Keratinocyte (primary cell): ENCODE data around the gene CYP4B1. TPM values are rescaled to one million over a fixed set of nuclear protein-coding genes. Genes with fewer than 3 reads are reported as not detected.
A peak's percentile ranks its signal among the peaks of the same experiment; 100 is the strongest.

Experiments used
- DNase-seq: peaks from one replicate; pipeline ENCODE4 v3.0.0-alpha.2; 2011; ENCODE audit warnings: low read depth, missing footprints, low spot score
- FAIRE-seq: peaks from 2 replicates; lab custom pipeline; 2011; peaks lifted over from hg19 to GRCh38; lab: Jason Lieb, UNC
- H2AFZ ChIP-seq: 2 replicates; pipeline ENCODE4 v1.6.0; 2012; ENCODE audit warnings: low read length, control low read depth, inconsistent platforms; ENCODE audit not compliant: control insufficient read depth
- H3K27ac ChIP-seq: 2 replicates; pipeline ENCODE4 v1.5.1; 2011; ENCODE audit warnings: low read length; ENCODE audit not compliant: control insufficient read depth, insufficient read depth
- H3K27me3 ChIP-seq: 3 replicates; pipeline ENCODE4 v1.6.0; 2011; ENCODE audit warnings: low read length; ENCODE audit not compliant: control insufficient read depth, insufficient read depth; ENCODE audit errors: extremely low read depth
- H3K36me3 ChIP-seq, 2 experiments: 2 replicates in 1 of 2; 3 replicates in 1 of 2; pipeline ENCODE4 v1.5.1; 2011; ENCODE audit warnings: low read length in 2 of 2, mild to moderate bottlenecking in 1 of 2; ENCODE audit not compliant: control insufficient read depth in 2 of 2, insufficient read depth in 2 of 2; ENCODE audit errors: extremely low read depth in 1 of 2
- H3K4me1 ChIP-seq: 3 replicates; pipeline ENCODE4 v1.5.1; 2011; ENCODE audit warnings: low read length; ENCODE audit not compliant: control insufficient read depth, insufficient read depth; ENCODE audit errors: extremely low read depth
- H3K4me2 ChIP-seq: 3 replicates; pipeline ENCODE4 v1.6.0; 2011; ENCODE audit warnings: low read depth, low read length; ENCODE audit not compliant: control insufficient read depth, insufficient read depth; ENCODE audit errors: extremely low read depth
- H3K4me3 ChIP-seq, 3 experiments: fragments of 200-600 bp in 1 of 3; sonication (generic) in 1 of 3; 2 replicates in 2 of 3; 3 replicates in 1 of 3; pipeline ENCODE4 v1.5.1; 2011 to 2016; ENCODE audit warnings: low read length in 3 of 3, mild to moderate bottlenecking in 3 of 3, control low read depth in 2 of 3, inconsistent platforms in 1 of 3, low read depth in 1 of 3, mixed read lengths in 1 of 3, mixed run types in 1 of 3, moderate library complexity in 1 of 3; ENCODE audit not compliant: control insufficient read depth in 2 of 3, insufficient read depth in 2 of 3; ENCODE audit errors: extremely low read depth in 1 of 3
- H3K79me2 ChIP-seq: 2 replicates; pipeline ENCODE4 v1.6.0; 2012; ENCODE audit warnings: low read length; ENCODE audit not compliant: control insufficient read depth, insufficient read depth
- H3K9ac ChIP-seq: 3 replicates; pipeline ENCODE4 v1.6.0; 2011; ENCODE audit warnings: low read length; ENCODE audit not compliant: control insufficient read depth, insufficient read depth; ENCODE audit errors: extremely low read depth
- H3K9me1 ChIP-seq: 3 replicates; pipeline ENCODE4 v1.6.0; 2011; ENCODE audit warnings: low read length; ENCODE audit not compliant: control insufficient read depth, insufficient read depth; ENCODE audit errors: extremely low read depth
- H3K9me3 ChIP-seq: 2 replicates; pipeline ENCODE4 v1.5.1; 2012; ENCODE audit warnings: low read depth, low read length; ENCODE audit not compliant: control insufficient read depth
- H4K20me1 ChIP-seq: 3 replicates; pipeline ENCODE4 v1.6.0; 2011; ENCODE audit warnings: low read length; ENCODE audit not compliant: control insufficient read depth, insufficient read depth; ENCODE audit errors: extremely low read depth
- CTCF ChIP-seq, 3 experiments: IDR thresholded peaks in 1 of 3; conservative IDR thresholded peaks in 1 of 3; optimal IDR thresholded peaks in 1 of 3; 2 replicates in 2 of 3; 3 replicates in 1 of 3; pipeline versions ENCODE3 to v1.5.1; 2011; ENCODE audit warnings: low read length in 3 of 3, mild to moderate bottlenecking in 3 of 3, moderate library complexity in 2 of 3, control low read depth in 1 of 3, inconsistent platforms in 1 of 3; ENCODE audit not compliant: insufficient read depth in 2 of 3; ENCODE audit errors: extremely low read depth in 1 of 3
- EZH2 ChIP-seq: IDR thresholded peaks from one replicate; pipeline ENCODE4 v1.6.1; 2012; ENCODE audit warnings: inconsistent platforms, mild to moderate bottlenecking, low read length, moderate library complexity
- dilution Hi-C: fragments of 300-500 bp; cut with MboI; formaldehyde crosslinking; loops from one replicate; pipeline ENCODE4 v1.7.0; 2020; ENCODE audit warnings: low sequenced_read_pairs; ENCODE audit not compliant: extremely low pct_ligation_motif_present
- polyA minus RNA-seq, 3 experiments: library from RNA; depleted of rRNA, polyadenylated mRNA; stranded (reverse); fragments of >200 nt; gene quantifications; 1 replicate in 1 of 3; 2 replicates in 1 of 3; 3 replicates in 1 of 3; pipeline ENCODE4 v1.2.3, GENCODE V29; 2011
- polyA plus RNA-seq, 5 experiments: library from polyadenylated mRNA; depleted of rRNA in 3 of 5; stranded (reverse) in 3 of 5; stranded (forward) in 1 of 5; unstranded in 1 of 5; fragments of >200 nt; gene quantifications; 1 replicate in 1 of 5; 2 replicates in 3 of 5; 3 replicates in 1 of 5; pipeline versions ENCODE4 v1.2.1 to v1.2.3, GENCODE V29; 2011 to 2012; ENCODE audit warnings: missing spikeins in 2 of 5, low read depth in 1 of 5, low replicate concordance in 1 of 5

CYP4B1 gene
- polyA plus RNA-seq, result 0.49 to 3.9 TPM (median 2.1 TPM) in 3 replicates
- 30.5 TPM for polyA plus RNA-seq (2011; ENCODE audit: low read depth)
- polyA plus RNA-seq (2011; cell fraction: cytosol; rRNA removed), result 2.1 and 2.2 TPM in 2 replicates
- 13.7 and 15.7 TPM in 2 replicates for polyA plus RNA-seq (2011; cell fraction: nucleus; rRNA removed)
- 0.56 and 35.4 TPM in 2 replicates for polyA plus RNA-seq (2012; ENCODE audit: low replicate concordance)
- polyA minus RNA-seq, result 1.2 to 3.9 TPM (median 1.4 TPM) in 3 replicates
- polyA minus RNA-seq (2011; cell fraction: cytosol; rRNA and poly(A)+ RNA removed), result 2.7 TPM
- 5.8 and 12.3 TPM in 2 replicates for polyA minus RNA-seq (2011; cell fraction: nucleus; rRNA and poly(A)+ RNA removed)

- Histone ChIP-seq H3K9ac (no peak within 1 kb of the TSS), H3K4me1 (peaks cover 7% of the 10 kb centered on the region), H3K4me2 (no peak within 1 kb of the TSS), H3K36me3 (no peaks in the 10 kb centered on the region), H3K79me2 (no peaks in the 10 kb centered on the region), H3K9me1 (no peaks in the 10 kb centered on the region), H2AFZ (no peak within 1 kb of the TSS), H3K9me3 (no peaks in the 10 kb centered on the region), H3K27me3 (no peaks in the 10 kb centered on the region), H3K4me3 (no peak within 1 kb of the TSS), H4K20me1 (no peaks in the 10 kb centered on the region), H3K27ac (no peak within 1 kb of the TSS)
- no peak for FAIRE-seq
- TF ChIP-seq EZH2, result no peak
- no peak for TF ChIP-seq CTCF (optimal IDR thresholded peaks at IDR 0.05 in 1 of 3, IDR thresholded peaks at IDR 0.05 in 1 of 3, conservative IDR thresholded peaks at IDR 0.05 in 1 of 3; ENCODE audit: extremely low read depth in 1 of 3, insufficient read depth in 2 of 3, low read length in 3 of 3)
- dilution Hi-C loops, result no loop called here
- DNase-seq, result no peak
Measured at GRCh38 chr1:46798810-46799209, at the start of gene CYP4B1. Gene CYP4B1 (plus strand): TSS chr1:46799046. CDS start chr1:46799082, 36 bp downstream.

GRCh38 chr1:46749404-46749803 is 49.4 kb upstream of the CYP4B1 start:
- H3K9me3 ChIP-seq, result no peaks in the 10 kb centered on the region
- peaks cover 35% of the 10 kb centered on the region for H3K4me1 ChIP-seq
- no peaks in the 10 kb centered on the region for H4K20me1 ChIP-seq
- no peaks in the 10 kb centered on the region for H3K79me2 ChIP-seq
- H3K36me3 ChIP-seq, result no peaks in the 10 kb centered on the region
- no peaks in the 10 kb centered on the region for H3K9me1 ChIP-seq
- no peak overlapping the region for H3K9ac ChIP-seq
- H3K27ac ChIP-seq, result peak overlapping the region; percentile 31
- DNase-seq (peak; percentile 66), FAIRE-seq (peak; percentile 90)
- no peak overlapping the region for H3K4me3 ChIP-seq
- dilution Hi-C loops, result no loop called here
- no peak for TF ChIP-seq EZH2
- TF ChIP-seq CTCF (optimal IDR thresholded peaks at IDR 0.05 in 1 of 3, IDR thresholded peaks at IDR 0.05 in 1 of 3, conservative IDR thresholded peaks at IDR 0.05 in 1 of 3; ENCODE audit: extremely low read depth in 1 of 3, insufficient read depth in 2 of 3, low read length in 3 of 3), result no peak
- H3K4me2 ChIP-seq, result peak overlapping the region; percentile 53
- no peak overlapping the region for H2AFZ ChIP-seq
- H3K27me3 ChIP-seq, result no peaks in the 10 kb centered on the region
